Upper lobe of right lung (tissue), 1 donor: ENCODE results near the gene SLC1A7. TPM values are rescaled to one million over a fixed set of nuclear protein-coding genes. Genes with fewer than 3 reads are reported as not detected.

Experiments used
- ATAC-seq: fragments of 200-7000 bp; cut with Tn5 transposase; one replicate; pipeline ENCODE4 v1.9.1; 2020; ENCODE audit warnings: mild to moderate bottlenecking, moderate library complexity
- DNase-seq: peaks from one replicate; pipeline ENCODE4 v3.0.0-alpha.2; 2020
- H3K27ac ChIP-seq: fragments of 200-600 bp; one replicate; pipeline ENCODE4 v1.8.0; 2022
- H3K27me3 ChIP-seq: fragments of 200-600 bp; one replicate; pipeline ENCODE4 v1.8.0; 2022; ENCODE audit warnings: mild to moderate bottlenecking
- H3K36me3 ChIP-seq: fragments of 200-600 bp; one replicate; pipeline ENCODE4 v1.8.0; 2022
- H3K4me1 ChIP-seq: fragments of 200-600 bp; one replicate; pipeline ENCODE4 v1.8.0; 2022
- H3K4me3 ChIP-seq: fragments of 200-600 bp; one replicate; pipeline ENCODE4 v1.8.0; 2022; ENCODE audit warnings: mild to moderate bottlenecking
- H3K9me3 ChIP-seq: fragments of 200-600 bp; one replicate; pipeline ENCODE4 v1.8.0; 2022
- intact Hi-C: fragments of 100-400 bp; cut with DNase I; formaldehyde crosslinking; loops from one replicate; pipeline ENCODE4 v1.11.0; 2022
- total RNA-seq: library from RNA; stranded (reverse); fragmentation: NEBNext Ultra II Directional; extraction: Animal tissue kit (Norgen Biotek cat#: 25700); gene quantifications from one replicate; pipeline ENCODE4 v1.2.1, GENCODE V29; 2021
- TF ChIP-seq, protein P1 (sequence below): fragments of 200-600 bp; IDR thresholded peaks from one replicate; pipeline ENCODE4 v1.8.0; 2022; ENCODE audit warnings: antibody characterized with exemption
- donor health status: DM: no; HTN: yes; CAD: no; lungs with severe emphysema.

Gene SLC1A7
- total RNA-seq, 1 donor from 2014 or later: 0.26 TPM

- DNase-seq: peak; percentile 79
- peak; percentile 68 for ATAC-seq
- no peak overlapping the region for H3K4me3 ChIP-seq
Measured at GRCh38 chr1:53090227-53091147, 52.0 kb downstream of the SLC1A7 start.

DNA sequence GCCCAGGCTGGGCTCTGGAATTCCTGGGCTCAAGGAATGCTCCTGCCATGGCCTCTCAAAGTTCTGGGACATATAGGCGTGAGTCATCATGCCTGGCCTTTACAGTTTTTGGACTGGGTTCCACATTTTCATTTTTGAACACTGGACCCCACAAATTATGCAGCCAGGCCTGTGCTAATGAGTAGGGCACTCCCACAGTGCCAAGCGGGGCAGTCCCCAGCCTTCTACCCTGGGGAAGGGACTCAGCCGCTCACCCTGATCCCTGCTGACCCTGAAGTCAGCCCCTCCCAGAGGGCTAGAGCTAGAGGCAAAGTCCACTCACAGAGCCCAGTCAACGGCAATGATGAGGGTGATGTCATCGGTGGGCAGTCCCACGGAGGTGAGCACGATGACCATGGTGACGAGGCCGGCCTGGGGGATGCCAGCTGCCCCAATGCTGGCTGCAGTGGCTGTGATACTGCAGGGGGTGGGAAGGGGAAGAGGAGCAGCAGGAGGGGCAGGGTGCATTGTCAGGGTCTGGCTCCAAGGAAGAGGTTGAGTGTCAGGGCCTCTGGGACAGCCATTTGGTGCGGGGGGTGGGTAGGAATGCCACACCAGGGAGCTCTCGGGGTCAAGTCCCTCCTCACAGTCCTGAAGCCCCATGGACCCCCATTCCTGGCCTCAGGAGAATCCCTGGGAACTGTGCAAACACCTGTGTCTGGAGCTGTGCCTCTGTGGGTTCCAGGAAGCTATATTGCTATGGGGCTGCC, 52.8 kb downstream of the SLC1A7 start:
- intact Hi-C loops: no loop called here
- Histone ChIP-seq H3K36me3 (no peaks in the 10 kb centered on the region), H3K4me3 (no peak overlapping the region), H3K27me3 (no peaks in the 10 kb centered on the region), H3K27ac (no peak overlapping the region), H3K4me1 (peaks cover 10% of the 10 kb centered on the region), H3K9me3 (no peaks in the 10 kb centered on the region)
- DNase-seq (no peak), ATAC-seq (no peak)
- TF ChIP-seq, protein P1, sequence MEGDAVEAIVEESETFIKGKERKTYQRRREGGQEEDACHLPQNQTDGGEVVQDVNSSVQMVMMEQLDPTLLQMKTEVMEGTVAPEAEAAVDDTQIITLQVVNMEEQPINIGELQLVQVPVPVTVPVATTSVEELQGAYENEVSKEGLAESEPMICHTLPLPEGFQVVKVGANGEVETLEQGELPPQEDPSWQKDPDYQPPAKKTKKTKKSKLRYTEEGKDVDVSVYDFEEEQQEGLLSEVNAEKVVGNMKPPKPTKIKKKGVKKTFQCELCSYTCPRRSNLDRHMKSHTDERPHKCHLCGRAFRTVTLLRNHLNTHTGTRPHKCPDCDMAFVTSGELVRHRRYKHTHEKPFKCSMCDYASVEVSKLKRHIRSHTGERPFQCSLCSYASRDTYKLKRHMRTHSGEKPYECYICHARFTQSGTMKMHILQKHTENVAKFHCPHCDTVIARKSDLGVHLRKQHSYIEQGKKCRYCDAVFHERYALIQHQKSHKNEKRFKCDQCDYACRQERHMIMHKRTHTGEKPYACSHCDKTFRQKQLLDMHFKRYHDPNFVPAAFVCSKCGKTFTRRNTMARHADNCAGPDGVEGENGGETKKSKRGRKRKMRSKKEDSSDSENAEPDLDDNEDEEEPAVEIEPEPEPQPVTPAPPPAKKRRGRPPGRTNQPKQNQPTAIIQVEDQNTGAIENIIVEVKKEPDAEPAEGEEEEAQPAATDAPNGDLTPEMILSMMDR: no peak

More at GRCh38 chr1:53090227-53091147, 52.0 kb downstream of the SLC1A7 start:
- H3K27ac ChIP-seq: no peak overlapping the region
- no peaks in the 10 kb centered on the region for H3K27me3 ChIP-seq
- TF ChIP-seq, protein P1: no peak
- H3K36me3 ChIP-seq: no peaks in the 10 kb centered on the region
- no peaks in the 10 kb centered on the region for H3K9me3 ChIP-seq
- intact Hi-C loops: no loop called here
- H3K4me1 ChIP-seq: peaks cover 10% of the 10 kb centered on the region

GRCh38 chr1:53088616-53089300, 53.7 kb downstream of the SLC1A7 start:
- Histone ChIP-seq H3K36me3 (no peaks in the 10 kb centered on the region), H3K4me1 (peaks cover 10% of the 10 kb centered on the region), H3K27me3 (no peaks in the 10 kb centered on the region), H3K27ac (no peak overlapping the region), H3K9me3 (no peaks in the 10 kb centered on the region), H3K4me3 (no peak overlapping the region)
- no peak for DNase-seq
- intact Hi-C loops: no loop called here
- no peak for ATAC-seq
- TF ChIP-seq, protein P1: no peak

DNA sequence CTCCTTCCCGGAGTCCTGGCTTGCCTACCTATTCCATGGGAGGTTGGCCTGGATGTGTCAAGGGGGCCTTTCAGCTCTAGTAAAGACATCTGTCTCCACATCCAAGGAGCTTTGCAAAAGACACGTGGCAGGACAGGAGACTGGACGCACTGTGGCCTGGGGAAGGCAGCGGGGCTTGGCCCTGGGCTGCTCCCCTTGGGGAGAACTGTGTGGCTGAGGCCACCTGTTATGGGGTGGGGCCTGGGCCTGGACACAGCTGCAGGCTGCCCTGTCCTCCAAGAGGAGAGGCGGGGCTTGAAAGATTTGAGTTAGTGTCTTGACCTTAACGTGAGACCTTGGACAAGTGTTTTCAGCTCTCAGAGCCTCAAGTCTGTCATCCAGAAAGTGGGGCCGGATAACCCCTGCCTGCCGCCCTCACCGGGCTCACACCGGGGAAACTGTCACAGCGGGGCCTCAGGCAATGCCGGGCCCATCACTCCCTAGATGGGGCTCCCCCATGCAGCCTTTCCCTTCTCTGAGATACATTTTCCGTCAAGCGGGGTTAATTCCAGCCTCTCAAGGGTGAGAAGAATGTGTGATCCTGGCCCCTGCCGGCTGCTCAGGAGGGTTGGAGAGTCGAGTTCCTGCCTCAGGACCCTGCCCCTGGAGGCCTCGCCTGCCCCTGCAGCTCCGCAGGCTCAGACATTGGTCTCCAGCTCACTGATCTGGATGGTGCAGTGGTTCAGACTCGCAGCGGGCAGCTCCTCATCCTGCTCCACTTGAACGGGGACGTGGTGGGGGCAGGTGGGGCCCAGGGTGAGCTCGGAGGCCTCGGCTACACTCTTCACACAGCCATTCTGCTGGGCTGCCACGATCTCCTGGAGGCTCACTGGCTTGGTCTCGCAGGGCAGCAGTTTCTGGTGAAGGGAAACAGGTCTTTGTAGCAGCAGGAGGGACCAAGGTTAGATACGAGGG, 54.8 kb downstream of the SLC1A7 start:
- ATAC-seq: no peak
- TF ChIP-seq, protein P1: no peak
- no peaks in the 10 kb centered on the region for H3K27me3 ChIP-seq
- no peaks in the 10 kb centered on the region for H3K9me3 ChIP-seq
- H3K36me3 ChIP-seq: no peaks in the 10 kb centered on the region
- DNase-seq: no peak
- intact Hi-C loops: no loop called here
- no peak overlapping the region for H3K27ac ChIP-seq
- no peak overlapping the region for H3K4me3 ChIP-seq
- peaks cover 10% of the 10 kb centered on the region for H3K4me1 ChIP-seq
